ENCODE measurements around the gene MED10.

MED10 gene

DNA sequence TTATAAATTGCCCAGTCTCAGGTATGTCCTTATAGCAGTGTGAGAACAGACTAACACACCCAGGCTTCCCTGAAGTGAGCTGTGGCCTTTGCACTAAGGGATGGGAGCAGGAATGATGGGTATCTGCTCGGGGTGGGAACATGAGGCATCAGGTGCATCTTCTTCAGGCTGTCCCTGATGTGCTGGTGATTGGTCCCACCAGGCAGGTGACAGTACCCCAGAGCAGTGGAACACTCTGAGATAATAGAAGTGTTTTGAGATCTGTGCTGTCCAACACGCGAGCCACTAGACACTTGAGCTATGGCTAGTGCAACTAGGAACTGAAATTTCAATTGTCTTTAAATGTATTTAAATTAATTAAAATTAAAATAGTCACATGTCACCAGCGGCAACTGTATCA, 12.8 kb upstream of the MED10 start:
- TF ChIP-seq, protein P1, sequence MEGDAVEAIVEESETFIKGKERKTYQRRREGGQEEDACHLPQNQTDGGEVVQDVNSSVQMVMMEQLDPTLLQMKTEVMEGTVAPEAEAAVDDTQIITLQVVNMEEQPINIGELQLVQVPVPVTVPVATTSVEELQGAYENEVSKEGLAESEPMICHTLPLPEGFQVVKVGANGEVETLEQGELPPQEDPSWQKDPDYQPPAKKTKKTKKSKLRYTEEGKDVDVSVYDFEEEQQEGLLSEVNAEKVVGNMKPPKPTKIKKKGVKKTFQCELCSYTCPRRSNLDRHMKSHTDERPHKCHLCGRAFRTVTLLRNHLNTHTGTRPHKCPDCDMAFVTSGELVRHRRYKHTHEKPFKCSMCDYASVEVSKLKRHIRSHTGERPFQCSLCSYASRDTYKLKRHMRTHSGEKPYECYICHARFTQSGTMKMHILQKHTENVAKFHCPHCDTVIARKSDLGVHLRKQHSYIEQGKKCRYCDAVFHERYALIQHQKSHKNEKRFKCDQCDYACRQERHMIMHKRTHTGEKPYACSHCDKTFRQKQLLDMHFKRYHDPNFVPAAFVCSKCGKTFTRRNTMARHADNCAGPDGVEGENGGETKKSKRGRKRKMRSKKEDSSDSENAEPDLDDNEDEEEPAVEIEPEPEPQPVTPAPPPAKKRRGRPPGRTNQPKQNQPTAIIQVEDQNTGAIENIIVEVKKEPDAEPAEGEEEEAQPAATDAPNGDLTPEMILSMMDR (IDR thresholded peaks at IDR 0.05; ENCODE audit: low read depth, low read length, missing control alignments), result no peak
- DNase-seq (ENCODE audit: low read depth), result no peak
- H3K4me3 ChIP-seq (ENCODE audit: low read depth, low read length), result no peak overlapping the region
- in situ Hi-C loops (cut with HindIII; ENCODE audit: low sequenced_read_pairs), result no loop called here

DNA sequence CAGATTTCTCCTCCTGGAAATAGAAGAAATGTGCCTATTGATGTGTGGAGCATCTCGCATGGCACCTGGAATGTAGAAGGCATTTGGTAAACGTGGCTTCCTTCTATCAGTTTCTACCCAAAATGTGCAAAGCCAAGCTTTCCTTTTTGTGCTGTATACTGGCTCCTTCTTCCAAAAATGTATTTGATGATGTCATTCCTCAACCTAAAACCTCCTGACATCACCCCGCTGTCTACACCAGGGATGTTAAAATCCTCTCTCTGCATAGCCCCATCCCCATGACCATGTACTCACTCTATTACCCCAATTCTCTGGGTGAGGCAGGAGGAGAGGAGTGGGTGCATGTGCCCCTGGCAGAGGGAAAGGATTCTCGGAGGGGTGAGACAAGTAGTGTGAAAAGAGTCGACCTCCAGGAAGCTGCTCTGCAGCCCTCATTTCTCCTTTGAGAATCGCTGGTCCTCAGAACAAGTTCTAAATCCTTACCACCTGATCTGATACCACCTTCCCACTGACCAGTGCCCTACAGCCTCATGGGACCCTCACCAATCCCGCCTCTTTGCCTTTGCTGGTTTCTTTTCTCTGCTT, 11.7 kb upstream of the MED10 start:
- no peak overlapping the region for H3K4me3 ChIP-seq (ENCODE audit: low read depth, low read length)
- in situ Hi-C loops (cut with HindIII; ENCODE audit: low sequenced_read_pairs), result no loop called here
- no peak for DNase-seq (ENCODE audit: low read depth)
- TF ChIP-seq, protein P1 (IDR thresholded peaks at IDR 0.05; ENCODE audit: low read depth, low read length, missing control alignments), result no peak

GRCh38 chr5:6389397-6389796, 11.1 kb upstream of the MED10 start:
- in situ Hi-C loops (cut with HindIII; ENCODE audit: low sequenced_read_pairs), result no loop called here
- no peak overlapping the region for H3K4me3 ChIP-seq (ENCODE audit: low read depth, low read length)
- DNase-seq (ENCODE audit: low read depth), result no peak
- TF ChIP-seq, protein P1 (IDR thresholded peaks at IDR 0.05; ENCODE audit: low read depth, low read length, missing control alignments), result no peak

DNA sequence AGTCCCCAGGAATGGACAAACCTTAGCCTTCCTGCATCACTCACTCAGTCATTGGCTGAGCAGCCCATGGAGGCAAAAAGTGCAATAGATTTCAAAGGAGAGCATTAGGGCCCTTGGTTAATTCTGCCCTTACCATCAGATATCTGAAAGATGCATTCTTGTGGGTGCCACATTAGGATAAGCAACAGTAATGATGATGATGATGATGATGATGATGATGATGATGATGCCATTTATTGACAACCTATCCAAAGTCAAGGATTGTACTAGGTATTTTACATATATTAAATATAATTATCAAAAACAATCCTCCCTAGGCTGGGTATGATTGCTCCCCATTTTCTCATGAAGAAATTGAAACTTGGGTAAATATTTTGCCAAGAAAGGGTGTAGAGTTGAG, 9.6 kb upstream of the MED10 start:
- in situ Hi-C loops (cut with HindIII; ENCODE audit: low sequenced_read_pairs), result no loop called here

DNA sequence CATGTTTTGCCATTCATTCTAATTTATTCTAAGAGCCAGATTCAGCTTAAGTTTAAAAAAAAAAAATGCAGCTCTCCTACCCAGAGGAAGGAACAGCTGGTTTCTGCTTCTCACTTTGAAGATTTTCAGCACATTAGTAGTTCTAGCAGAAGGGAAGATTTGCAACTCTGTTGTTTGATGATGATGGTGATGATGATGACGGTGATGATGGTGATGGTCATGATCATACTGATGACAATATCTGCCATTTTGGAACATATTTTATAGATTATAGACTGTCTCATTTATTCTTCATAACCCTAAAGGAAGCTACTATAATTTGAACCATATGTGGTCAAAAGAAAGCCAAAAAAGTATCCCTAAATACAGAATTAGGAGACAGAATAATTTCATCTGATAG, 7.9 kb upstream of the MED10 start:
- TF ChIP-seq, protein P1 (IDR thresholded peaks at IDR 0.05; ENCODE audit: low read depth, low read length, missing control alignments), result no peak
- no peak overlapping the region for H3K4me3 ChIP-seq (ENCODE audit: low read depth, low read length)
- no peak for DNase-seq (ENCODE audit: low read depth)
- in situ Hi-C loops (cut with HindIII; ENCODE audit: low sequenced_read_pairs), result no loop called here

More for the DNA sequence above, 9.6 kb upstream of the MED10 start:
- no peak for DNase-seq (ENCODE audit: low read depth)
- no peak overlapping the region for H3K4me3 ChIP-seq (ENCODE audit: low read depth, low read length)
- TF ChIP-seq, protein P1 (IDR thresholded peaks at IDR 0.05; ENCODE audit: low read depth, low read length, missing control alignments), result no peak

DNA sequence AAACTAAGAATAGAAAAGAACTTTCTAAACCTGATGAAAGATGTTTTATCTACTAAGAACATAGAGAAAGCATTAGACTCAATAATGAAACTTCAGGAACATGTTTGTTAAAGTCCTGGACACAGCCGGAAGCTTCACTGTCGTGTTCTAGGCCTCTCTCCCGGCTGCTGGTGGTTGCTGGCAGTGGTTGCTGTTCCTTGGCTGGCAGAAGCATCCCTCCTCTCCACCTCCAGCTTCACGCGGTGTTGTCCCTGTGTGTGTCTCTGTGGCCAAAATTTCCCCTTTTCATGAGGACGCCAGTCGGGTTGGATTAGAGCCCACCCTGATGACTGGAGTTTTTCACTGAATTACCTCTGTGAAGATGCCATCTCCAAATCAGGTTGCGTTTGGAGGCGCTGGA, 6.5 kb upstream of the MED10 start:
- in situ Hi-C loops (cut with HindIII; ENCODE audit: low sequenced_read_pairs), result no loop called here
- no peak for DNase-seq (ENCODE audit: low read depth)
- TF ChIP-seq, protein P1 (IDR thresholded peaks at IDR 0.05; ENCODE audit: low read depth, low read length, missing control alignments), result no peak
- H3K4me3 ChIP-seq (ENCODE audit: low read depth, low read length), result no peak overlapping the region

Measured in astrocyte of the cerebellum (primary cell).